Loucy (cell line): ENCODE results near the gene DSE.

Source experiments
- EZH2phosphoT487 ChIP-seq: fragments of 200-600 bp; IDR thresholded peaks from 2 replicates; pipeline ENCODE4 v1.6.1; 2018; ENCODE audit warnings: antibody characterized with exemption, mild to moderate bottlenecking, moderate library complexity, borderline replicate concordance
- TF ChIP-seq, protein P1 (sequence below): fragments of 200-600 bp; sonication (generic); conservative IDR thresholded peaks from 2 replicates; pipeline ENCODE4 v1.5.1; 2014; ENCODE audit warnings: mild to moderate bottlenecking, antibody characterized with exemption, low read length

DNA sequence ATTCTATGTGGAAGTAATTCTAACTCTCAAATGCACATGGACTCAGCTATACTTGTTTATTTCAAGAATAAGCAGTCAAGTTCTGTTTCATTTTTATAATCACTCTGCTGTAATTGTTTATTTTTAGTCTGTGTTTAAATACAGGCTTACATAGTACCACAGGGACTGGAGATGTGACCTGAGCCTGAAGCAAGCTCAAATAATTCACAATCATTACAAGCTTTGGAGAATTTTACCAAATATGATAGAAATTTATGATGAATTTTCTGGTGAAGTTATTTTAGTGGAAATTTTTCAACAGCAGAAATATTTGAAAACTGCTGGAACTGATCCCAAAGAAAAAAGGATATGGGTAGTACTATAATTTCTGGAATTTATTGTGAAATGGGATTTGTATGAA lies 41.6 kb upstream of the DSE start:
- TF ChIP-seq, protein P1, sequence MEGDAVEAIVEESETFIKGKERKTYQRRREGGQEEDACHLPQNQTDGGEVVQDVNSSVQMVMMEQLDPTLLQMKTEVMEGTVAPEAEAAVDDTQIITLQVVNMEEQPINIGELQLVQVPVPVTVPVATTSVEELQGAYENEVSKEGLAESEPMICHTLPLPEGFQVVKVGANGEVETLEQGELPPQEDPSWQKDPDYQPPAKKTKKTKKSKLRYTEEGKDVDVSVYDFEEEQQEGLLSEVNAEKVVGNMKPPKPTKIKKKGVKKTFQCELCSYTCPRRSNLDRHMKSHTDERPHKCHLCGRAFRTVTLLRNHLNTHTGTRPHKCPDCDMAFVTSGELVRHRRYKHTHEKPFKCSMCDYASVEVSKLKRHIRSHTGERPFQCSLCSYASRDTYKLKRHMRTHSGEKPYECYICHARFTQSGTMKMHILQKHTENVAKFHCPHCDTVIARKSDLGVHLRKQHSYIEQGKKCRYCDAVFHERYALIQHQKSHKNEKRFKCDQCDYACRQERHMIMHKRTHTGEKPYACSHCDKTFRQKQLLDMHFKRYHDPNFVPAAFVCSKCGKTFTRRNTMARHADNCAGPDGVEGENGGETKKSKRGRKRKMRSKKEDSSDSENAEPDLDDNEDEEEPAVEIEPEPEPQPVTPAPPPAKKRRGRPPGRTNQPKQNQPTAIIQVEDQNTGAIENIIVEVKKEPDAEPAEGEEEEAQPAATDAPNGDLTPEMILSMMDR: no peak
- TF ChIP-seq EZH2phosphoT487: no peak
